HEK293 (cell line): ENCODE data around the gene PSME1.

Experiments used
- RBAK ChIP-seq: fragments of 450-650 bp; formaldehyde crosslinking; IDR thresholded peaks from 2 replicates; pipeline ENCODE4 v1.5.1; 2016; ENCODE audit warnings: missing biosample characterization, missing genetic modification characterization
- REPIN1 ChIP-seq: fragments of 450-650 bp; formaldehyde crosslinking; IDR thresholded peaks from 2 replicates; pipeline ENCODE4 v1.5.1; 2017; ENCODE audit warnings: missing biosample characterization, missing genetic modification characterization, low read depth
- YY1 ChIP-seq: fragments of 450-650 bp; formaldehyde crosslinking; IDR thresholded peaks from 2 replicates; pipeline ENCODE4 v1.5.1; 2018; ENCODE audit warnings: missing biosample characterization, missing genetic modification characterization
- ZNF146 ChIP-seq: fragments of 450-650 bp; formaldehyde crosslinking; IDR thresholded peaks from 2 replicates; pipeline ENCODE4 v1.5.1; 2016; ENCODE audit warnings: missing biosample characterization, missing genetic modification characterization
- ZNF174 ChIP-seq: fragments of 450-650 bp; formaldehyde crosslinking; IDR thresholded peaks from 2 replicates; pipeline ENCODE4 v1.5.0; 2017; ENCODE audit warnings: missing biosample characterization, mild to moderate bottlenecking, missing genetic modification characterization
- ZNF335 ChIP-seq: fragments of 450-650 bp; formaldehyde crosslinking; conservative IDR thresholded peaks from 2 replicates; pipeline ENCODE4 v1.5.1; 2016; ENCODE audit warnings: missing biosample characterization, missing genetic modification characterization
- ZSCAN16 ChIP-seq: fragments of 450-650 bp; formaldehyde crosslinking; IDR thresholded peaks from 2 replicates; pipeline ENCODE4 v1.5.1; 2016; ENCODE audit warnings: missing biosample characterization, missing genetic modification characterization
- TF ChIP-seq, protein P1 (sequence below): fragments of 450-650 bp; formaldehyde crosslinking; IDR thresholded peaks from 2 replicates; pipeline ENCODE4 v1.5.1; 2016; ENCODE audit warnings: missing biosample characterization, missing genetic modification characterization

GRCh38 chr14:24129410-24129998 lies 6.5 kb upstream of the PSME1 start:
- TF ChIP-seq ZNF146 (tag by site-specific recombination) = no peak
- TF ChIP-seq REPIN1 (tag by site-specific recombination) = no peak
- TF ChIP-seq, protein P1, sequence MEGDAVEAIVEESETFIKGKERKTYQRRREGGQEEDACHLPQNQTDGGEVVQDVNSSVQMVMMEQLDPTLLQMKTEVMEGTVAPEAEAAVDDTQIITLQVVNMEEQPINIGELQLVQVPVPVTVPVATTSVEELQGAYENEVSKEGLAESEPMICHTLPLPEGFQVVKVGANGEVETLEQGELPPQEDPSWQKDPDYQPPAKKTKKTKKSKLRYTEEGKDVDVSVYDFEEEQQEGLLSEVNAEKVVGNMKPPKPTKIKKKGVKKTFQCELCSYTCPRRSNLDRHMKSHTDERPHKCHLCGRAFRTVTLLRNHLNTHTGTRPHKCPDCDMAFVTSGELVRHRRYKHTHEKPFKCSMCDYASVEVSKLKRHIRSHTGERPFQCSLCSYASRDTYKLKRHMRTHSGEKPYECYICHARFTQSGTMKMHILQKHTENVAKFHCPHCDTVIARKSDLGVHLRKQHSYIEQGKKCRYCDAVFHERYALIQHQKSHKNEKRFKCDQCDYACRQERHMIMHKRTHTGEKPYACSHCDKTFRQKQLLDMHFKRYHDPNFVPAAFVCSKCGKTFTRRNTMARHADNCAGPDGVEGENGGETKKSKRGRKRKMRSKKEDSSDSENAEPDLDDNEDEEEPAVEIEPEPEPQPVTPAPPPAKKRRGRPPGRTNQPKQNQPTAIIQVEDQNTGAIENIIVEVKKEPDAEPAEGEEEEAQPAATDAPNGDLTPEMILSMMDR (tag by site-specific recombination) = no peak
- no peak for TF ChIP-seq ZSCAN16
- TF ChIP-seq RBAK (tag by site-specific recombination) = no peak
- TF ChIP-seq YY1 (tag by site-specific recombination) = no peak
- no peak for TF ChIP-seq ZNF335 (tag by site-specific recombination)
- TF ChIP-seq ZNF174 (tag by site-specific recombination) = no peak
